IMR-90 (cell line): ENCODE data around the gene ALCAM. TPM values are rescaled to one million over a fixed set of nuclear protein-coding genes. Genes with fewer than 3 reads are reported as not detected.

ENCODE experiments used
- ATAC-seq: fragments of 200-7000 bp; cut with Tn5 transposase; 2 replicates; pipeline ENCODE4 v1.9.1; 2020; ENCODE audit warnings: low read depth, mild to moderate bottlenecking, moderate library complexity
- BruUV-seq: library from RNA; stranded (reverse); fragments of 400-500 nt; replicated peaks from 2 replicates; lab custom pipeline; 2021; lab: Mats Ljungman, UMichigan
- CTCF ChIA-PET: fragments of 300-600 bp; formaldehyde crosslinking; extraction: SDS; loops from one replicate; lab custom pipeline; 2021; ENCODE audit warnings: antibody characterized with exemption; lab: Yijun Ruan, JAX
- POLR2A ChIA-PET: fragments of 300-600 bp; sonication (Branson Sonifier 250); formaldehyde crosslinking; loops from one replicate; lab custom pipeline; 2022; ENCODE audit warnings: antibody characterized with exemption; ENCODE audit not compliant: unreplicated experiment; lab: Charles Lee
- DNase-seq: peaks from one replicate; pipeline ENCODE4 v3.0.0; 2013
- H2AFZ ChIP-seq: replicated peaks from 2 replicates; pipeline ENCODE3; 2013; ENCODE audit warnings: low read length, mild to moderate bottlenecking; ENCODE audit not compliant: poor library complexity
- H2AK5ac ChIP-seq: 2 replicates; pipeline ENCODE4 v1.6.1; 2013; ENCODE audit warnings: low read depth, low read length, inconsistent platforms
- H2AK9ac ChIP-seq: replicated peaks from 2 replicates; pipeline ENCODE3; 2013; ENCODE audit warnings: mild to moderate bottlenecking, low read depth, low read length, moderate library complexity; ENCODE audit not compliant: poor library complexity
- H2BK120ac ChIP-seq: 2 replicates; pipeline ENCODE4 v1.6.1; 2013; ENCODE audit warnings: low read depth, low read length, inconsistent platforms
- H2BK15ac ChIP-seq: 3 replicates; pipeline ENCODE4 v1.6.1; 2013; ENCODE audit warnings: low read depth, low read length, inconsistent platforms
- H2BK20ac ChIP-seq: 2 replicates; pipeline ENCODE4 v1.6.1; 2013; ENCODE audit warnings: low read depth, mild to moderate bottlenecking, inconsistent platforms, low read length, moderate library complexity
- H2BK5ac ChIP-seq: 2 replicates; pipeline ENCODE4 v1.6.1; 2013; ENCODE audit warnings: mild to moderate bottlenecking, low read depth, low read length, inconsistent platforms; ENCODE audit not compliant: poor library complexity, severe bottlenecking
- H3K14ac ChIP-seq: replicated peaks from 2 replicates; pipeline ENCODE4 v1.6.1; 2013; ENCODE audit warnings: low read depth, low read length, inconsistent platforms
- H3K18ac ChIP-seq: 2 replicates; pipeline ENCODE4 v1.6.1; 2013; ENCODE audit warnings: low read depth, low read length, control low read depth
- H3K23ac ChIP-seq: 2 replicates; pipeline ENCODE4 v1.6.1; 2013; ENCODE audit warnings: low read depth, low read length, inconsistent platforms
- H3K27ac ChIP-seq: 2 replicates; pipeline ENCODE4 v1.5.1; 2013; ENCODE audit warnings: mild to moderate bottlenecking, control low read depth, low read length; ENCODE audit not compliant: insufficient read depth
- H3K27me3 ChIP-seq: 2 replicates; pipeline ENCODE4 v1.6.1; 2013; ENCODE audit warnings: low read length; ENCODE audit not compliant: control insufficient read depth, insufficient read depth
- H3K36me3 ChIP-seq: 2 replicates; pipeline ENCODE4 v1.6.1; 2013; ENCODE audit warnings: low read length, mixed read lengths; ENCODE audit not compliant: control insufficient read depth, insufficient read depth
- H3K4ac ChIP-seq: 2 replicates; pipeline ENCODE4 v1.6.1; 2013; ENCODE audit warnings: low read depth, low read length, inconsistent platforms
- H3K4me1 ChIP-seq: 2 replicates; pipeline ENCODE4 v1.6.1; 2013; ENCODE audit warnings: low read length, mixed read lengths; ENCODE audit not compliant: control insufficient read depth, insufficient read depth
- H3K4me2 ChIP-seq: 2 replicates; pipeline ENCODE4 v1.6.1; 2013; ENCODE audit warnings: low read depth, mild to moderate bottlenecking, control low read depth, low read length, moderate library complexity
- H3K4me3 ChIP-seq: 2 replicates; pipeline ENCODE4 v1.5.1; 2013; ENCODE audit warnings: low read depth, mild to moderate bottlenecking, control low read depth, low read length, moderate library complexity; ENCODE audit not compliant: insufficient read depth
- H3K56ac ChIP-seq: 2 replicates; pipeline ENCODE4 v1.6.1; 2013; ENCODE audit warnings: low read length, inconsistent platforms; ENCODE audit not compliant: insufficient read depth; ENCODE audit errors: extremely low read depth
- H3K79me1 ChIP-seq, 2 experiments: 2 replicates each; pipeline ENCODE4 v1.6.1; 2013; ENCODE audit warnings: low read length in 2 of 2, inconsistent platforms in 1 of 2, low read depth in 1 of 2
- H3K9ac ChIP-seq: 2 replicates; pipeline ENCODE4 v1.6.1; 2013; ENCODE audit warnings: low read depth, low read length, control low read depth
- H3K9me1 ChIP-seq: 2 replicates; pipeline ENCODE4 v1.6.1; 2013; ENCODE audit warnings: low read length, inconsistent platforms; ENCODE audit not compliant: insufficient read depth
- H3K9me3 ChIP-seq: 2 replicates; pipeline ENCODE4 v1.6.1; 2013; ENCODE audit warnings: low read length; ENCODE audit not compliant: control insufficient read depth, insufficient read depth
- H4K20me1 ChIP-seq: 2 replicates; pipeline ENCODE4 v1.6.1; 2013; ENCODE audit warnings: low read length, inconsistent platforms; ENCODE audit not compliant: insufficient read depth
- H4K5ac ChIP-seq: 2 replicates; pipeline ENCODE4 v1.6.1; 2013; ENCODE audit warnings: mild to moderate bottlenecking, low read depth, low read length, control low read depth
- H4K8ac ChIP-seq, 2 experiments: 2 replicates each; pipeline ENCODE4 v1.6.1; 2013; ENCODE audit warnings: low read depth in 2 of 2, low read length in 2 of 2, control low read depth in 1 of 2, inconsistent platforms in 1 of 2
- H4K91ac ChIP-seq: 2 replicates; pipeline ENCODE4 v1.6.1; 2013; ENCODE audit warnings: low read depth, low read length, inconsistent platforms; ENCODE audit not compliant: insufficient read depth
- CHD1 ChIP-seq: IDR thresholded peaks from 2 replicates; pipeline ENCODE4 v1.6.1; 2012; ENCODE audit warnings: low read depth, low read length, improper control_type of control experiment
- FOS ChIP-seq: fragments of 150-350 bp; IDR thresholded peaks from 2 replicates; pipeline ENCODE4 v1.6.1; 2016; ENCODE audit warnings: low read depth, low read length
- MAFK ChIP-seq: IDR thresholded peaks from 2 replicates; pipeline ENCODE4 v1.6.1; 2012; ENCODE audit warnings: low read depth, low read length, improper control_type of control experiment
- MAZ ChIP-seq: IDR thresholded peaks from 2 replicates; pipeline ENCODE4 v1.6.1; 2012; ENCODE audit warnings: low read depth, mild to moderate bottlenecking, low read length, improper control_type of control experiment, moderate library complexity, borderline replicate concordance
- NFE2L2 ChIP-seq: fragments of 150-350 bp; IDR thresholded peaks from 2 replicates; pipeline ENCODE4 v1.6.1; 2016; ENCODE audit warnings: low read depth, mild to moderate bottlenecking, low read length
- POLR2A ChIP-seq: IDR thresholded peaks from 2 replicates; pipeline ENCODE4 v1.6.1; 2012; ENCODE audit warnings: mild to moderate bottlenecking, low read depth, low read length
- RFX5 ChIP-seq: IDR thresholded peaks from 2 replicates; pipeline ENCODE4 v1.8.0; 2012; ENCODE audit warnings: low read depth, mild to moderate bottlenecking, low read length, moderate library complexity
- SMC3 ChIP-seq: fragments of 150-350 bp; IDR thresholded peaks from 2 replicates; pipeline ENCODE4 v1.6.1; 2016; ENCODE audit warnings: low read depth, mild to moderate bottlenecking, antibody characterized with exemption, low read length, moderate library complexity
- WGBS, 2 experiments: methylation state at CpG; one replicate each; pipeline versions ENCODE4 v1.1.5 to v1.1.7; 2013; ENCODE audit warnings: missing lambda C conversion rate in 2 of 2; ENCODE audit not compliant: insufficient read length in 1 of 2; ENCODE audit errors: extremely low coverage in 2 of 2; 5-methylcytosine and 5-hydroxymethylcytosine counted together
- dilution Hi-C: fragments of 300-500 bp; cut with HindIII; formaldehyde crosslinking; loops from one replicate; pipeline ENCODE4 v1.14.3; 2018; ENCODE audit warnings: low sequenced_read_pairs; ENCODE audit not compliant: unreplicated experiment
- in situ Hi-C: fragments of 300-500 bp; cut with MboI; formaldehyde crosslinking; loops from 3 replicates; pipeline ENCODE4 v1.14.3; 2019; ENCODE audit warnings: low sequenced_read_pairs, inconsistent platforms, mixed read lengths
- intact Hi-C: fragments of 100-400 bp; cut with micrococcal nuclease; formaldehyde crosslinking; loops from 2 replicates; pipeline ENCODE4 v1.10.0; 2022
- polyA plus RNA-seq, 3 experiments: library from polyadenylated mRNA; depleted of rRNA; stranded (reverse); fragments of >200 nt; gene quantifications; 2 replicates each; pipeline ENCODE4 v1.2.3, GENCODE V29; 2012; ENCODE audit warnings: low replicate concordance in 1 of 3
- total RNA-seq: library from RNA; depleted of rRNA; stranded (reverse); fragments of >200 nt; gene quantifications from 2 replicates; pipeline ENCODE4 v1.2.3, GENCODE V29; 2012
- TF ChIP-seq, protein P1 (sequence below): fragments of 150-350 bp; IDR thresholded peaks from 2 replicates; pipeline ENCODE4 v1.6.1; 2016; ENCODE audit warnings: low read depth, mild to moderate bottlenecking, low read length, moderate library complexity, borderline replicate concordance

ALCAM gene
- total and polyA plus RNA-seq, 2 of the 4 experiments (the other 2 are of a cell fraction): 117 to 423 TPM

DNA sequence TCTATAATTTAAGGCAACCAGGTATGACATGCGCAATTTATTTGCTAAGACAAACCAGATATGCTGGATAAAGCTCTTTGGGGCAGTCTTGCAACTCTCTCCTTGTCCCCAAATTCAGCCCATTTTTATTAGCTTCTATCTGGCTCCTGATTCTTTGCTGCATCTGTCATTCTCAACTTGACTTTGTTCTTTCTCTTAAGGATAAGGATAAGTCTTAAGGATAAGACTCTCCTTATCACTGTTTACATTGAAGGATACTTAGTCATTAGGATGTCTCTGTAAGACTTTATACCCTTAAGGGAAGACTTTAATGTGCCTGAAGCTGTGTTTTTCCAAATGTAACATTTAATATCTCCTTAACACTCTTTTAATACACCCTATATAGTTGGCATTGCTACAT lies 49.2 kb downstream of the ALCAM start:
- peaks cover 6% of the 10 kb centered on the region; the same call in 1 of the 2 replicates for H4K20me1 ChIP-seq
- H3K9me3 ChIP-seq: no peaks in the 10 kb centered on the region
- H3K9me1 ChIP-seq: peaks cover 2% of the 10 kb centered on the region; the same call in 1 of the 2 replicates
- no peak for TF ChIP-seq POLR2A
- no peak for TF ChIP-seq MAZ
- no peak for TF ChIP-seq MAFK
- no peak for TF ChIP-seq CHD1
- no peak for TF ChIP-seq FOS
- no peak for TF ChIP-seq SMC3
- TF ChIP-seq RFX5: no peak
- TF ChIP-seq, protein P1, sequence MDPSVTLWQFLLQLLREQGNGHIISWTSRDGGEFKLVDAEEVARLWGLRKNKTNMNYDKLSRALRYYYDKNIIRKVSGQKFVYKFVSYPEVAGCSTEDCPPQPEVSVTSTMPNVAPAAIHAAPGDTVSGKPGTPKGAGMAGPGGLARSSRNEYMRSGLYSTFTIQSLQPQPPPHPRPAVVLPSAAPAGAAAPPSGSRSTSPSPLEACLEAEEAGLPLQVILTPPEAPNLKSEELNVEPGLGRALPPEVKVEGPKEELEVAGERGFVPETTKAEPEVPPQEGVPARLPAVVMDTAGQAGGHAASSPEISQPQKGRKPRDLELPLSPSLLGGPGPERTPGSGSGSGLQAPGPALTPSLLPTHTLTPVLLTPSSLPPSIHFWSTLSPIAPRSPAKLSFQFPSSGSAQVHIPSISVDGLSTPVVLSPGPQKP: no peak
- TF ChIP-seq NFE2L2: no peak
- no peak overlapping the region for H3K4me3 ChIP-seq
- peak overlapping the region; percentile 42; the same call in 1 of the 2 replicates for H3K4me2 ChIP-seq
- no peak overlapping the region for H3K9ac ChIP-seq
- peak; percentile 65 for DNase-seq
- dilution Hi-C loops (no loop called here), intact Hi-C loops (loop anchor here (2.0 kb wide), 1 partner anchor 15 kb away; no protein-coding TSS in a partner anchor), in situ Hi-C loops (no loop called here)
- POLR2A ChIA-PET: no interaction called here
- H3K27me3 ChIP-seq: no peaks in the 10 kb centered on the region
- H3K36me3 ChIP-seq: no peaks in the 10 kb centered on the region
- no peak overlapping the region for H3K56ac ChIP-seq
- no peak overlapping the region for H4K5ac ChIP-seq
- no TSS peak for BruUV-seq
- no peak overlapping the region for H3K23ac ChIP-seq
- no peak overlapping the region for H2AFZ ChIP-seq
- peaks cover 2% of the 10 kb centered on the region; the same call in 1 of the 2 replicates for H3K4me1 ChIP-seq
- no peak overlapping the region for H2BK20ac ChIP-seq
- WGBS, 2 experiments: 83% methylated on average over 1 of the region's 1 CpG; no CpG with 5 or more reads in 1 of the 2 experiments
- peaks cover 21 to 60% of the 10 kb centered on the region in 2 experiments for H3K79me1 ChIP-seq
- H3K4ac ChIP-seq: no peak overlapping the region
- no peak overlapping the region for H2AK5ac ChIP-seq
- CTCF ChIA-PET: no interaction called here
- H3K14ac ChIP-seq: no peak overlapping the region
- no peak overlapping the region for H2BK120ac ChIP-seq
- no peak overlapping the region for H2AK9ac ChIP-seq
- H4K8ac ChIP-seq: no peak overlapping the region
- ATAC-seq: peak; percentile 63
- no peak overlapping the region for H3K18ac ChIP-seq
- H2BK15ac ChIP-seq: no peak overlapping the region
- H3K27ac ChIP-seq: no peak overlapping the region
- no peak overlapping the region for H4K91ac ChIP-seq
- H2BK5ac ChIP-seq: no peak overlapping the region
